ENCODE results near the gene WWOX.

The WWOX gene

DNA sequence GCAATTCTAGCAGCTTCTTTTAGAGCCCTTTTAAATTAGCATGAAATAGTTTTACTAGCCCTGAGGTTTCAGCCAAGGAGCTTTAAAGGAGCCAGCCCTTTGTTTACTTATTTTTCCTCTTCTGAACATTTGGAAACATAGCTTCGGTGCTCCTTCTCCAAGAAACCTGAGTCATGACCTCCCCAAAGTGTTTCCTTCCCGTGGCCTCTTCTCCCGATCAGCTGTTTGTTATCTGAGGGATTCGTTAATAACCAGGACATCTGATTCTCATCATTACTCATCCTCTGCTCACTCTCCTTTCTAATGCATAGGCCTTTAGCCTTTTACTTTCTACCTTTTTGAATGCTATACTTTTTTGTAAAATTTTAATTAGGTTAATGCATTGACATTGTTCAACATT is 204.5 kb downstream of the WWOX start:
- no peak for DNase-seq (ENCODE audit: low read depth)

DNA sequence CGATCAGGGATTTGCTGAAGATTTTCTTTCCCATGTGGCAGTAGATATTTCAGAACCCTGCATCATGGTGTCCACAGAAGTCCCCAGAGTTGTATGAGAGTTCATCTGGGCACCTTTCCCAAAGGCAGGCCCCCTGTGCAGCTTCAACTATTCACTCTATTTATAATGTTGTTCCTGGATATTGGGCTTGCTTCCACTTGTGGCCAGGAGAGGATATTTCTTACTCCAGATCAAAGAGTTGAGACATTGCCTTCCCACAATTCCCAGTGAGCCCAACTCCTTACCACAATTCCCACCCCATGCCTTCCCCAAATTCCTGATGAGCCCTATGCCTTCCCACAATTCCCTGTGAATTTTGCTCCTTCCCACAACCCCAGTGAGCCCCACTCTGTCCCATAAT is 206.9 kb downstream of the WWOX start:
- DNase-seq (ENCODE audit: low read depth) = no peak

DNA sequence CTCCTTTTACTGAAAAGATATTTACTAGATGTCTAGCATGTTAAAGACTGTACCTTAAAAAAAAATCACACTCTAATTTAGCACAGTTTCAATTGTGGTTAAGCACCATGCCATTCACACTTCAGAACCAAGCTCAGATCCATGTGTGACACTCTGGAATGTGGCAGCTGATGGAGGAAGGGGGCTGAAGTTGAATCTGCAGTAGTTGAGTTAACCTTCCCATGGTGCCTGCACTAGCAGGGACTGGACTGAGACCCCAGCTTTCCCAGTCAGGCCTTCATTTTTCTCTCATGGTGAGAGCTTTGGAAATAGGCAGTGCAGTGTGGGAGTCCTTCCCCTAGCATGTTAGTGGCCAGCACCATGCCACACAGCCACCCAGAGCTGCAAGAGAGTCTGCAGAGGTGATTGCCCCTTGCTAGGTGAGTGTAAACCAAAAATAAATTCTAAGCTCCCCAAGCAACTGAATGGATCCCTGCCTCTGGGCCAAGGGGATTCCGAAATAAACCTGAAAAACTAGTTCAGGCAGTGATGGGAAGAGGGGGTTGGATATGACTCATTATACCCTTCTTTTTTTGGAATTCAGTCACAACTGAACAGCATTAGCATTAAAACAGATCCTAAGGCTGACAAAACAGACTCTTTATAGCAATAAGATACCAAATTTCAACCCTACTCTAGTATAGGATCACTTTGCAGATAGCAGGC is 208.5 kb downstream of the WWOX start:
- DNase-seq (ENCODE audit: low read depth) = no peak

DNA sequence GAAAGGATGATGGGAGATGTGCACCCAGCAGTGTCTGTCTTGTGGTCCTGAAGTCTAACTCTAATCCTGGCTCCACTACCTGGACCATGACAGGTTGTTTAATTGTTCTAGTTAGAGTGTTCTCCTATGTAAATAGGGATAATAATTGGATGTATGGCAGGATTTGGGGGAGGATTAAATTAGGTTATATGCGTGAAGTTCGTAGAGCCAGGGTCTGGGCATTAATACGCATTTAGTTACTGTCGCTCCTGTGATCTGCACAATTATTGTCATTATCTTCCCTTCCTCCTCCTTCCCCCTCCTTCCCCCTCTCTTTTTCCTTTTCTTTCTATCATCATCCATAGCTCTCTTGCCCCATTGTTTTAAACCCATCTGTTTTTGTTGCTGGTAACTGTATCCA is 210.3 kb downstream of the WWOX start:
- no peak for DNase-seq (ENCODE audit: low read depth)

DNA sequence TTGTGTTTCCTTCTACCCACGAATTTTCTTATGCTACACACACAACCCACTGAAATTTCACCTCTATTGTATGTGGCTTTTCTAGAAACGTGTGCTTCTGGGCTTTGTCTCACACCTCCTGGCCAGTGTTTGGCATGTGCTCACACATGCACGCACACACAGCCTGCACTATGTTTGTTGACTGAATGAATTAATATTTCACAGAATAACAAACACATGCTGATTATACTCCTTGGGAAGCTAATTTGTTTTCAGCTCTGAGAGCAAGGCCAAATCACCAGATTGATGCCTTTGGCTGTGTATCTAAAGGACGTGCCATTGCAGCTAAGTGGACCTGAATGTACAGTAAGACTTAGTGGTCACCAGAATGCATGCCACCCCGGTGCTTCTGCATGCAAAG is 210.7 kb downstream of the WWOX start:
- no peak for DNase-seq (ENCODE audit: low read depth)

DNA sequence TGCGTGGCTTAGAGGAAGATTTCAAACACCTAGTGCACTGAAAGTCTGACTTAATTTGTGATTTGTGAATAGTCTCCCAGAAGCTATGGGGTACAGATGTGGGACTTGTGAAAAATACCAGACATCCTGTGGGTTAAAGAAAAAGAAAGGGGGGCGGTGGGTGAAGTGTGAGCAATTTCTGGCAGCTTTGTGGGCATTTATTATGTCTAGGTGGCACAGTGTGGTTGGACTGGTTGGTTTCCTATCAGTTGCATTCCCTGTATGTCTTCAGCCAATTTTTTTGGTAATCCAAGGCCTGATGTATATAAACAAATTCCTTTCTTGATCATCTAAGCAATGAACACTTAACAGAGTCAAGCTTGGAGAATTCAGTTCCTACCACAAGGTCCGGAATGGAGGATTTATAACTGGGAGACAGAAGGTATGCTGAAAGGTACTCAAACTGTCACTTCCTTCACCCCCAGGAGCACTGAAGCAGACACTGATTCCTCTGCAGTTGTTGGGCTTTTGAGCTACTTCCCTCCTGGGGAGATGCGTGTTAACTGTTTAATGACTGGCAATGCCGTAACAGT is 211.6 kb downstream of the WWOX start:
- DNase-seq (ENCODE audit: low read depth) = no peak

DNA sequence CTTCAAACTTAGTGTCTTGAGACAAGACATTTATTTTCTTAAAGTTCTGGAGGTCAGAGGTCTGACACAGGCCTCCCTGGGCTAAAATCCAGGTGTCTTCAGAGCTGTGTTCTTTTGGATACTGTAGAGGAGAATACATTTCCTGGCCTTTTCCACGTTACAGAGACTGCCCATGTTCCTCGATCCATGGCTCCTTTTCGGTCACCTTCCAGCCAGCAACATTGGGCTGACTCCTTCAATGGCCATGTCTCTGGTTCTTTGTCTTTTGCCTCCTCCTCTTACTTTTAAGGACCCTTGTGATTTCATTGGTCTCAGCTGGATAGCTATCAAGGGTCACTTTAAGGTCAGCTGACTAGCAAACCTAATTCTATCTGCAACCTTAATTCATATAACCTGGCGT is 212.4 kb downstream of the WWOX start:
- DNase-seq (ENCODE audit: low read depth) = no peak

DNA sequence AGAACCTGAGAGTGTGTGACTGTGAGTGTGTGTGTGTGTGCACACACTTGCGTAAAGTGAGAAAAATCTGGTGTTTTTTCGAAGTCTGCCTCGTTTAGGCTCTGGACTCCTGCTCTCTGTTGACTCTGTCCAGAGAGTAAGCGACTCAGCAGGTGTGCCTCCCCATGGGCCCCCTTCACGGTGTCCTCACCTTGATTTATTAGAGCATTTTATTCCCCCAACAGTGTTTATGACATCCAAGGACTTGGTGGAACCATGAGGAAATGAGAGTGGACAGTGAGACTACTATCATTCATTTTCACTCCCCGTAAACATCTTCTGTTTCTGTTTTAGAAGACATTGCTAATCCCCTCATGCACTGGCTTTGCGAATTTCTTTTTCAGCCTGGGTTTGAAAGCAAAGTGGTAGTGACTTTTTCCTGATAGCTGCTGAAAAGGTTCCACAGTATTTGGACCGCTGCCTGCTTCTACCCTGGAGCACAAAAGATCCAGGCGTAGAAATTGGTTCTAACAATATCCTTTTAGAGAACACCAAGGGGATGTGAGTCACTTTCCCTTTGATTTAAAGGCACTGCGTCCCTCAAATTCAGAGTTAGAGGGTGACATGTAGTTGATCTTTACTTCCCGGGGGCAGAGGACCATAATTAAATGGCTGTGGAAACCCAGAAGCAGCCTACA is 218.2 kb downstream of the WWOX start:
- no peak for DNase-seq (ENCODE audit: low read depth)

DNA sequence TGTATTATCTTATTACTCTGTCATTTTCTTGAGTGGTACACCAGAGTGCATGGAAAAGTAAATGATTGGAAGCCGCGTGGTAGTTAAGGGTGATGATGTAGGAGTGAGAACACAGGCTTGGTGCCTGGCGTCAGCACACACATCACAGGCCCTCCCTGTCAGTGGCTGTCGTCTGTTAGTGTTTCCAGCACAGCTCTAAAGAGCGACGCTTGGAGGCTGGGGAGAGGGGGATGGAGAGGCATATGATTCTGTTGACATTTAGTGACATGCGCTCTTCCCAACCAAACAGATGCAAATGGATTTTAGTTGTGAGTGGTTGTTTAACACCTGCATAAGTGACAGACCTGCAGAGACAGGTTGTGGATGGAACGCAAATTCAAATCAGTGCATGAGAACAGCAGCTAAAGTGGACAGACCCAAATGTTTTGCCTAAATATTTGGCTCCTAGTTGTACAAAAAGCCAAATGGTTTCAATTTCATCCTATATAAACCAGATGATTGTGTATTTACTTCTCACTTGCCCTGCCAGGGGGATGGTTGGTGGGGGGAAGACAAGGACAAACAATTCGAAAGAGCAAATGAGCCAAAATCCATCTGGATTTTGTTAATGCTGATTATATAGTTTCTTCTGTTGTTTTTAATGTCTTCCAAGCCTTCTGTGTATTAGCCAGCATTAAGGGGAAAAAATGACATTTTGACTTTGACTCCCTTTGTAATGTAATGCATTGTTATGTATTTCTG is 222.3 kb downstream of the WWOX start:
- no peak for DNase-seq (ENCODE audit: low read depth)

DNA sequence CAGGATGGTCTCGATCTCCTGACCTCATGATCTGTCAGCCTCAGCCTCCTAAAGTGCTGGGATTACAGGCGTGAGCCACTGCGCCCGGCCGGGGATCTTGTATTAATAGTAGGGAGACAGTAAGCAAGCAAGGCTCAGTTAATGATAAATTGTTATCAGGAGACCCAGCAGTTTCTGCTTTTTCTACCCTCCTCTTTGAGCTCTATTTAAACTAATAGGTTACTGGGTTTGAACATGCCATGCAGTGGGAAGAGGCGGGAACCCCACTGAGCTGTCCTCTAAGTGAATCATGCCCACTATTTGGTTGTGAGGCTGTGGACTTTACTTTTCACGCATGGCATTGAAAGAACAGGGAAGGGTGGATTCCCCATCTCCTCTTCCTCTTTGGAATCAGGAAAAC is 223.9 kb downstream of the WWOX start:
- DNase-seq (ENCODE audit: low read depth) = no peak

DNA sequence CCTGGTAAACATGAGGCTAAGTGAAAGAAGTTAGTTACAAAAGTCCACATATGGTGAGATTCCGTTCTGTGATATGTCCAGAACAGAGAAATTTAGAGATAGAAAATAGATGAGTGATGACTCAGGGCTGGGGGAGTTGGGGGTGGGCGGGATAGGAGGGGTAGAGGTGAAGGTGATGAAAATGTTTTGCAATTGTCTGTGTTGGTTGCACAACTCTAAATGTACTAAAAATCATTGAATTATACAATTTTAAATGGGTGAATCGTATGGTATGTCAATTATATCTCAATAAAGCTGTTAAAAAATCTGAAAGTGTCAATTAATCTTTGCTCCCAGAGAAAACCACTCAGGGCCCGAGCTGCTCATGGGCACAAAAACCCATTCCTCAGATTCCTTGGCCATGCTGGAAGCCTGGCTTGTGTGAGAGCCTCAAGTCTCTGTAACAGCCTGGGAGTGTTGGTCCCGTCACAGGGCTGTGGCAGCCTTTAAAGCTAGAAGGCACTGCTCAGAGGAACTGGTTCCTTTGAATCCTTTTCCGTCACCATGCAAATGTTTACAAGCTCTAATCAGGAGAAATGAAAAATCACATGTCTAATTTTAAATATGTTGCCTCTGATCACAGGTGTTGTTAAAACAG is 225.3 kb downstream of the WWOX start:
- DNase-seq (ENCODE audit: low read depth) = no peak

DNA sequence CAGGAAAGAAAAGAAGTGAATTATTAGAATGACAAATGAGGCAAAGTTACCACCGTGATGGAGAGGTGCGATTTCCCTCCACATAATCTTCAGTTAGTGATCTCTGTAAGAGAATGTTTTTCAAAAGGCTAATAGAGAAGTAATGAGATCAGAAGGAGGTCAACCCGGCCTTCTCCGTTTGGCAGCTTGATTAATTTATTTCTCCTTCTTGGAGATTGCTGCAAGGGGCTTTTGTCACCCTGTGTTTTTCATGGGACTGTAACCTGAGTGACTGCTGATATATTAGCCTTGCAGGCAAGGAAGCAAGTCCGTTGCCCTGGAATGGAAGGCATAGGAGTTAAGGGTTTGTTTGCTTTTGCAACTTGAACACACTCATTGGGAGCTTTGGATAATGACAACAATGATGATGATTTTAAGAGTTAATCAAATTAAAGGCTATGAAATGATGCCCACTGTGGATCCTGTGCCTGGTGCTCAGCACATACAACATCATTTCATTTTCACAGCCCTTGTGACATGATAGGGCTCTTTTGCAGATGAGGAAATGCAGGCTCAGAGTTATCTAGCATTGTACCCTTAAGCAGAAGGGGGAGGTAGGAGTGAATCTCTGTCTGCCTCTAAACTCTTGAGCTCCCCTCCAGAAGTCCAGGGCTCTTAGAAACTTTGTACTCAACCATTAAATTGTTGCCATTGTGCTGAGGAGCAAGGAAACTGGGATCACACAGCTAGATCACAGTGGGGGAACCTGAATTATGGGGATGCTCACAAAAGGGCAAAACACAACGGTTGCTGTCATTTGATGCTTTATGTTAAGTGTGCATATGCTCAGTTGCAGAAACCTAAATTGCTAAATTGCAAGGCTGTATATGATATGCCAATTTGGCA is 226.3 kb downstream of the WWOX start:
- no peak for DNase-seq (ENCODE audit: low read depth)

DNA sequence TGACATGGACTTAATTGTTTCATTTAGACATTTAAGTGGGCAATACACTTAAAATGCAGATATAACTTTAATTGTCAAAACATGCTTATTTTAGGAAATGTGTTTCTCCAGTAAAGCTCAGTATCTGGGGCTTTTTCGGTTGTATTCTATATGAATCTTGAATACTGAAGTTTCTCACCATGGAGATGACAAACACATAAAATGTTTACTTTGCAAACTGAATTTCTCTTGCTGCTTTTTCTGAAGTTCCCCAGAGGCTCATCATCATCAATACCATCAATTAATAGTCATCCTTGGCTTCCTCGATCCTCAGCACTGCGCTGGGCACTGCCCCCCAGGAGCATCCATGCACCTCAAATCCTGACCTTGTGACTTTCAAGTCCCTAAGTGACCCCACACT is 227.3 kb downstream of the WWOX start:
- DNase-seq (ENCODE audit: low read depth) = no peak

DNA sequence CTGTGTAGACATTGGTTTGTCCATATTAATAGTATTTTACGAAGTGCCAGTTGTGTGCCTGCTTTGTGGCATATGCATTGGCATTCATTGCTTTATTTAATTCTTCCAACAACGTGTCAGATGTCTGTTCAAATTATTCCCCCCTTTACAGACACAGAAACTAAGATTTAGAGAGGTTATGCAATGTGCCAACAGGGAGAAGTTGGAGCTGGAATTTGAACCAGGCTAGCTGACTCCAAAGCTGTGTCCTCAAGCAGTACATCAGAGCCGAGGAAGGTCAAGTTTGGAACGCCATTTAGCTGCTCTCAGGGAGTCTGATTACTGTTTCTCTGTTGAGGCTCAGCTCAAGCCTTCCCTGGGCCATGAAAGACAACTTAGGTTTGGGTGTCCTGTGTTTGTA is 232.3 kb downstream of the WWOX start:
- no peak for DNase-seq (ENCODE audit: low read depth)

DNA sequence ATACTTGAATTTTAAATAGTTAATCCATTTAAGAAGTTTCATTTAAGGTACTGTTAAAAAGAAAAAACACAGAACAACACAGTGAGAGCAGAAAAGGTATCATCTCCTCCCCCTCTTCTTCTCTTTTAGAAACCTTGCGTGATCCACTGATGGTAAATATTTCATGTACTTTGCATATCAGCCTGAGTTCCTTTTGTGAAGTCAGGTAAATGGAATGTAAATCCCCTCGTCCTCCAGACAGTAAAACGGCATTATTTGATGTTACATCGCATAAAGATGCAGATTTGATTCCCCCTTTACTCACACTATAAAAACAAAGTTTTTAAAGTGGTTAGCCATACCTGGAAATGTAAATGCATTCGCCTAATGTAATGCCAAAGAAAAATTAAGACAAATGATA is 234.4 kb downstream of the WWOX start:
- DNase-seq (ENCODE audit: low read depth) = no peak

DNA sequence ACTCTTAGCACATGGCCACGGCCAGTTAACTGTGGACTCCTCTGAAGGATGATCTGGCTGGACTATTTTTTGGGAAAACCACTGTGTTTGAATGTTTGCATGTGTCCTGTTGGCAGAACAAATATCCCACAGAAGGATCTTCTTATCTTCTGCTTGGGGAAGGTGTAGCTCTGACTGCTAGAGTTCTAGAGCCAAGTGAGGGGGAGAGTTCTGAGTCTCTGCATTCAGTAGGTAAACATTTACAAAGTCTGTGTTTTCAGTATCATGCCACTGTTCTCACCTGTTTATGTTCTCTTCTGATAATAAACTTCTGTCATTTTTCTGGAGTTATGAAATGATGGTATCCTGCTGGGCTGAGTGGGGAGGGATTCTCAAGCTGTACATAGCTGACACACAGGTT is 241.1 kb downstream of the WWOX start:
- no peak for DNase-seq (ENCODE audit: low read depth)

DNA sequence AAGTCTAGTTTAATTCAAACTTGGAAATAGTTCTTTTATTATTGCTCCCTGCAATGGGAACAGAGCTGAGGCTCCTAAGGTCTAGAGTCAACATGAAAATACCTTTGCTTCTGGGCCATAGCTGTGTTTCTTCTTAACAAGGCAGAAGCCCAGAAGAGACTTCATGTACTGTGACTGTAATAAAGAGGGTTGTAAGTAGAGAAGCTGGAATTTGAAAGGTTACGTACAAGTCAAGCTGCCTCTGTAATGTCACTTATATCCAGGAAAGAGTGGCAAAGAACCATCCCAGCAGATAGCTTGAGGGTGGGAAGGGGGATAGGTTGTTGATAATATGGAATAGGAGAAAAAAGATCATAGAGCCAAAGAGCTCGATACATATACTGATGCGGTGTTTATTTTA is 248.6 kb downstream of the WWOX start:
- DNase-seq (ENCODE audit: low read depth) = no peak

DNA sequence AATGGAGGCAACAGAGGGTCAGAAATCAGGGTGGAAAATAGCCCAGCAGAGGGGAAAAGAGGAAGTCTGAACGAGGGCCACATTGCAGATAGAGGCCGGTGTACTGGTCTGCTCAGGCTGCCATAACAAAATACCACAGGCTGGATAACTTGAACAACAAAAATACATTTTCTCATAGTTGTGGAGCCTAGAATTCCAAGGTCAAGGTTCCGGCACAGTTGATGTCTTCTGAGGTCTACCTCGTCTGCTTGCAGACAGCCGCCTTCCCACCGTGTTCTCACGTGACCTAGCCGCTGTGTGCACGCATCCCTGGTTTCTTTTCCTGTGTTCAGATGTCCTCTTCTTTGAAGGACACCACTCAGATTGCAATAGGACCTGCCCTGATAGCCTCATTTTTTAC is 249.4 kb downstream of the WWOX start:
- no peak for DNase-seq (ENCODE audit: low read depth)

DNA sequence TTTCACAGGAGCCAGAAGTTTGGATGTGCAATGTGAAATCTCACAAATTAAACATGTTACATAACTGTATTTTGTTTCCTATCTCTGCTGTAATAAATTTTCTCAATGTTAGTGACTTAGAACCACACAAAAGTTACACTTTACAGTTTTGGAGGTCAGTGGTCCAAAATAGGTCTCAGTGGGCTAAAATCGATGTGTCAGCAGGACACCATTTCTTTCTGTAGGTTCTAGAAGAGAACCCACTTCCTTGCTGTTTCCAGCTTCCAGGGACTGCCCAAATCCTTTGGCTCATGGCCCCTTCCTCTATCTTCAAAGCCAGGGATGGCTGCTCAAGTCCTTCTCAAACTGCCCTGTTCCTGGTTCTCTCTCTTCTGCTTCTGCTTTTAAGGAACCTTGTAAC is 252.7 kb downstream of the WWOX start:
- DNase-seq (ENCODE audit: low read depth) = no peak

DNA sequence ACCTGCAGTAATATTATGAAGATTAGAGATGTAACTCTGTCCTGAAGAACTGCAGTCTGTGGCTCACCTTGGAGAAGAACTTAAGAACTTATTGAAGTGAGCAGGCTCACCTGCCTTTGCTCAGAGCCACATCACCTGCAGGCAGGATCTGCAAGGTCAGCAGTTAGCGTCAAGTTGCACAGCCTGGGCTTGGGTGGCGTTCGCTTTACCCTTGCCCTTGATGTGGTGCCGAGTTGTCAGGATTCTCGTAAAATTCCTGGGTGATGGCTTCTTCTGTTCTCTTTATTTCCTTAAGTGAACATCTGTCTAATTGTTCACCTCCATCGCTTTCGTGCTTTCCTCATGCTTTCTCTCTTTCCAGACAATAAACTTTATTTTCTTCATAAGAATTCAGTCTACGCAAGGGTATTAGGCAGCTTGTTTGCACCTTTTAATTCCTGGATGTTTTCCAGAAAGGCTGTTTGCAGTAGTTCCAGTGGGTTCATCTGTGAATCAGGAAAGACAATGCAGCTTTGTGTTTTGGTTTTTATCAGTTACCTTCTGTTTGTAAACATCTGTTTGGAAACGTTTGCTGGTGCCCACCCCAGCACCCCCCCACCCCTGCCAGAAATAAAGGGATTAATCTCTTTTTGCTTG is 254.3 kb downstream of the WWOX start:
- DNase-seq (ENCODE audit: low read depth) = no peak

DNA sequence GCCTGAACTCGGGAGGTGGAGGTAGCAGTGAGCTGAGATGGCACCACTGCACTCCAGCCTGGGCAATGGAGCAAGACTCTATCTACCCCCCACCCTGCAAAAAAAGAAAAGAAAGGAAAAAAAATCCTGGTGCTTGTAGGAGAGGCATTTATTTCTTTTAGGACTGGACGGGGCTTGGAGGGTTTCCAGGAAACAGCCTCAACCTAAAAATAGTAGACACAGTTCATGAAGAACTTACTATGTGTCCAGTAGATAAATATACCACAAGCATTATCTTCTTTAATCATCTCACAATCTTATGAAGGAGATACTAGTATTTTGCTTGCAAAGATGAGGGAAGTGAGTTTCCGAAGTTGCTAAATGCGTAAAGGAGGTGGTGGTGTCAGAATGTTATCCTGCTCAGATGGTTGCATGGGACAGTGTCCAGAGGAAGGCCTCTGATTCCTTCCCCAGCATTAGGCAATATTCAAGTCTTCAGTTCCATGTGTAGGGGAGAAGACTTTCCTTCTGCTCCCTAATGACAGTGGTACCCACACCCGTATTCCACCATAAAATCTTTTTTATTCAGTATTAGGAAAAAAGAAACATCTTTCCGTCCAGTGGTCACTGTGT is 263.2 kb downstream of the WWOX start:
- DNase-seq (ENCODE audit: low read depth) = no peak
